ENCODE results near the gene CTSO.
"Not testable (repeated sequence)": the region's sequence is repeated elsewhere in the genome, so short reads cannot be mapped to it uniquely, and the experiment has no call there.

CTSO gene

GRCh38 chr4:155904331-155904730 lies 49.3 kb downstream of the CTSO start:
- no peaks in the 10 kb centered on the region for H3K9me3 Mint-ChIP-seq
- H3K4me1 Mint-ChIP-seq (ENCODE audit: low read depth): peaks cover 4% of the 10 kb centered on the region
- H3K36me3 Mint-ChIP-seq (ENCODE audit: low read depth): no peaks in the 10 kb centered on the region
- peaks cover 24% of the 10 kb centered on the region for H3K27me3 Mint-ChIP-seq
- H3K4me3 Mint-ChIP-seq: no peak overlapping the region
- no peak overlapping the region for H3K27ac Mint-ChIP-seq

DNA sequence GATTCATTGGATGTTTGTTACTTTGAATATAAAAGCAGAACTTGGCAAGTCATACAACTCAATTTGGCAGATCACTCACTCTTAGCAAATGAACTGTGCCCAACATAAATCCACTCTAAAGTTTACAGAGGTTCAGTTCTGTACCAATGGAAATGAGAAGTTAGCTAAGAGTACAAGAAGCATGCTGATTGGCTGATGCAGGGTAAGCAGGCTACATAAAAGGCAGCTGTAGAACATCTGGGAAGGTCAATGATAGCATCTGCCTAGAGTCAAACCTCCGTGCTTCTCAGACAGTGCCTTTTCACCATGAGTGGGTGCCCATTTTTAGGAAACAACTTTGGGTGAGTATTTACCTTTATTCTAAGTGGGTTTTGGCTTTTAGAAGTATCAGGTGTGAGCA lies 50.2 kb downstream of the CTSO start, which contains the start of gene TDO2:
TSS of gene TDO2 (plus strand) at position 244 of the 400 bp plus-strand sequence. CDS start at position 307, 63 bp downstream.
- H3K36me3 Mint-ChIP-seq (ENCODE audit: low read depth): no peaks in the 10 kb centered on the region
- H3K27ac Mint-ChIP-seq: no peak within 1 kb of the TSS
- peaks cover 3% of the 10 kb centered on the region for H3K4me1 Mint-ChIP-seq (ENCODE audit: low read depth)
- peaks cover under 1% of the 10 kb centered on the region for H3K9me3 Mint-ChIP-seq
- no peak within 1 kb of the TSS for H3K4me3 Mint-ChIP-seq
- peaks cover 19% of the 10 kb centered on the region for H3K27me3 Mint-ChIP-seq

- Mint-ChIP-seq H3K36me3 (ENCODE audit: low read depth) (no peaks in the 10 kb centered on the region), H3K27ac (no peak overlapping the region), H3K4me1 (ENCODE audit: low read depth) (no peaks in the 10 kb centered on the region), H3K27me3 (peaks cover 16% of the 10 kb centered on the region), H3K9me3 (peaks cover 9% of the 10 kb centered on the region), H3K4me3 (no peak overlapping the region)
Measured at GRCh38 chr4:155901013-155901412, 52.7 kb downstream of the CTSO start.

DNA sequence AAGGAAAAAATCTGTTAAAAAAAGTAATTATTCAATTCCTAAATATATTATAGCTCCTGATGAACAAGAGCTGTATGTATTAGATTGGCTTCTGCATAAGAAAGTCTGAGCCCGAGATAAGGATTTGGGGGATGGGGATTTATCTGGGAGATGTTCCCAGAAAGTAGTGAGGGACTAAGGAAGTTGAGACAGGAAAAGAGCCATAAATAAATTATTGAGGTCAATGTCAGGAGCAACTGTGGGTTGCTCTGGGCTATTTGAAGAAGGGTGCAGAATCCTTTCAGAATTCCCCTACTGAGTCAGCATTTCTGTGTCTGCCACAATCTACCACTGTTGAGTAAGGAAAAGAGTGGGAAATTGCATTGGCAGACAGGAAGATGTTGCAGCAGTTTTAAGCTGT lies 53.3 kb downstream of the CTSO start:
- Mint-ChIP-seq H3K4me3 (no peak overlapping the region), H3K4me1 (ENCODE audit: low read depth) (no peaks in the 10 kb centered on the region), H3K9me3 (peaks cover 9% of the 10 kb centered on the region), H3K36me3 (ENCODE audit: low read depth) (no peaks in the 10 kb centered on the region), H3K27ac (no peak overlapping the region), H3K27me3 (peaks cover 16% of the 10 kb centered on the region)

DNA sequence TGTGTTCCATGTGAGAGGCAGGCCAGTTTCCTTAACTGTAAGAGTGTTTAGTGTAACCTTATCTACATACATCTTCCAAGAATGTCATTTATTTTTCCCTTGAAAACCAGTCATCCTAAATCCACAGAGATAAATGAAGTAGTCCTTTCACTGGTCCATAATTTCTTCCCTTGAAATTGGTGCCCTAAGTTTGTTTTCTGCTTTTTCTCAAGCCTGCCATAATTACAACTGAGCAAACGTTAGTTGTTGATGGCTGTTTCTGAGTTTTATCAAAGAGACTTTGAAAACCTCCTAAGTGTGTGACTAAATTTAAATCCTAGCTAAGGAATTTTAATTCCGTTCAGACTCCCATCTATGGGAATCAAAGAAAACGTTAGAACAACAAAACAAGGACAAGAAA lies 53.8 kb downstream of the CTSO start:
- peaks cover 16% of the 10 kb centered on the region for H3K27me3 Mint-ChIP-seq
- no peak overlapping the region for H3K4me3 Mint-ChIP-seq
- no peaks in the 10 kb centered on the region for H3K4me1 Mint-ChIP-seq (ENCODE audit: low read depth)
- H3K27ac Mint-ChIP-seq: no peak overlapping the region
- peaks cover 9% of the 10 kb centered on the region for H3K9me3 Mint-ChIP-seq
- no peaks in the 10 kb centered on the region for H3K36me3 Mint-ChIP-seq (ENCODE audit: low read depth)

DNA sequence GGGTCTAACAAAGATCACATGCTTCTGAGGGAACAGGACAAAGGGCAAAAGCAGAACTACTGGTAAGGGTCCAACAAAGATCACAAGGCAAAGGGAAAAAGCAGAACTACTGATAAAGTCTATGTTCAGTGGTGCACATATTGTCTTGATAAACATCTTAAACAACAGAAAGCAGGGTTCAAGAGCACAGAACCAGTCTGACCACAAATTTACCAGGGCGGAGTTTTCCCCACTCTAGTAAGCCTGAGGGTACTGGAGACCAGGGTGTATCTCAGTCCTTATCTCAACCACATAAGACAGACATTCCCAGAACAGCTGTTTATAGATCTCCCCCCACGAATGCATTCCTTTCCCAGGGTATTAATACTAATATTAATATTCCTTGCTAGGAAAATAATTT lies 55.3 kb downstream of the CTSO start:
- H3K27me3 Mint-ChIP-seq; H3K9me3 Mint-ChIP-seq; H3K36me3 Mint-ChIP-seq (ENCODE audit: low read depth); H3K27ac Mint-ChIP-seq; H3K4me1 Mint-ChIP-seq (ENCODE audit: low read depth); H3K4me3 Mint-ChIP-seq: not testable (repeated sequence)

DNA sequence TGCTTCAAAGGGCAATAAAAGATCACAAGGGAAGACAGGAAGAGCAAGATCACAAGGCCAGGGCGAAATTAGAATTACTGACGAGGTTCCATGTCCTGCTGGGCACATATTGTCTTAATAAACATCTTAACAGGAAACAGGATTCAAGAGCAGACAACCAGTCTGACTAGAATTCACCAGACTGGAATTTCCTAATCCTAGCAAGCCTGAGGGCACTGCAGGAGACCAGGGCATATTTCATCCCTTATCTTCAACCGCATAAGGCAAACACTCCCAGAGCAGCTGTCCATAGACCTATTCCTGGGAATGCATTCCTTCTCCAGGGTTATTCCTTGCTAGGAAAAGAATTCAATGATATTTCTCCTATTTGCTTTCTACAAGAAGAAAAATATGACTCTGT lies 62.6 kb downstream of the CTSO start:
- Mint-ChIP-seq H3K9me3 (peaks cover 4% of the 10 kb centered on the region), H3K27me3 (peaks cover 25% of the 10 kb centered on the region), H3K4me3 (no peak overlapping the region), H3K36me3 (ENCODE audit: low read depth) (no peaks in the 10 kb centered on the region), H3K4me1 (ENCODE audit: low read depth) (no peaks in the 10 kb centered on the region), H3K27ac (no peak overlapping the region)

DNA sequence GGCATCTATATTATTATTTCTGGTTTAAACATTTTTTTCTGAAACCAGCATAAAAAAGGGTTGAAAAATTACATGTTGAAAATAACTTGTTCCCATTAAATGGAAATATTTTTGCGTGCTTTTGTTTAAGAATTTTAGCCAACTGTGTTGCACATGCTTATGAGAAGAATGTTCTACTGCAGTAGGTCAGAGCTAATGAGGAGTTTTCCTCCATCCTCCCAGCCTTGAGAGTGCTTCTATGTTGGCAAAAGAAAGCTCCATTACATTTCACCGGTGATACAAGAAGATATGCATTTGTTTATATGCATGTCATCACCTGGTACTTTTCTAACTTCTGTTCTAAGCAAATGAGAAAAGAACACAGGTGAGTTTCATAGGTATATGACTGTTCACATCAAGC lies 63.7 kb downstream of the CTSO start:
- H3K36me3 Mint-ChIP-seq (ENCODE audit: low read depth): no peaks in the 10 kb centered on the region
- H3K4me1 Mint-ChIP-seq (ENCODE audit: low read depth): no peaks in the 10 kb centered on the region
- H3K4me3 Mint-ChIP-seq: no peak overlapping the region
- H3K9me3 Mint-ChIP-seq: peaks cover 4% of the 10 kb centered on the region
- peaks cover 25% of the 10 kb centered on the region for H3K27me3 Mint-ChIP-seq
- H3K27ac Mint-ChIP-seq: no peak overlapping the region

GRCh38 chr4:155889031-155889793 lies 64.5 kb downstream of the CTSO start:
- Mint-ChIP-seq H3K9me3 (peaks cover 4% of the 10 kb centered on the region), H3K27ac (no peak overlapping the region), H3K4me1 (ENCODE audit: low read depth) (no peaks in the 10 kb centered on the region), H3K4me3 (no peak overlapping the region), H3K36me3 (ENCODE audit: low read depth) (no peaks in the 10 kb centered on the region), H3K27me3 (peaks cover 25% of the 10 kb centered on the region)

GRCh38 chr4:155887847-155888570 lies 65.7 kb downstream of the CTSO start:
- Mint-ChIP-seq H3K27me3 (peaks cover 25% of the 10 kb centered on the region), H3K27ac (no peak overlapping the region), H3K4me3 (no peak overlapping the region), H3K4me1 (ENCODE audit: low read depth) (no peaks in the 10 kb centered on the region), H3K9me3 (peaks cover 4% of the 10 kb centered on the region), H3K36me3 (ENCODE audit: low read depth) (no peaks in the 10 kb centered on the region)

DNA sequence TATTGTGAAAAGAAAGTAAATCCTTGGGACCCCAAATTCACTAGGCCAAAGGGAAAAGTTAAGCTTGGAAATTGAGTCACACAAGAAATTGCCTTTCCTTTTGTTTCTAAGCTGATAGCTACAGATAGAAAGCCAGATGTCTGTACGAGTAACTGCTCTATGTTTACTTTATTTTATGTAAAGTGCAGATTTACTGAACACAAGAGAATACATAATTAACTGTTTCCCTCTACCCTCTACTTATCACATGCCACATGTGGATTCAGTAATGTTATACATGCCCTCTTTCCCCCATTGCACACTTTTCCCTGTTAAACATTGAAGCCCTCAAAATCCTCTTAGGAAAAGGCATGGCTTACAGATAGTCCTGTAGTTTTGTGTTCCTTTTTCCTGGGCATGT lies 66.6 kb downstream of the CTSO start:
- Mint-ChIP-seq H3K27me3 (peaks cover 18% of the 10 kb centered on the region), H3K4me3 (no peak overlapping the region), H3K27ac (no peak overlapping the region), H3K36me3 (ENCODE audit: low read depth) (no peaks in the 10 kb centered on the region), H3K4me1 (ENCODE audit: low read depth) (no peaks in the 10 kb centered on the region), H3K9me3 (peaks cover 4% of the 10 kb centered on the region)

DNA sequence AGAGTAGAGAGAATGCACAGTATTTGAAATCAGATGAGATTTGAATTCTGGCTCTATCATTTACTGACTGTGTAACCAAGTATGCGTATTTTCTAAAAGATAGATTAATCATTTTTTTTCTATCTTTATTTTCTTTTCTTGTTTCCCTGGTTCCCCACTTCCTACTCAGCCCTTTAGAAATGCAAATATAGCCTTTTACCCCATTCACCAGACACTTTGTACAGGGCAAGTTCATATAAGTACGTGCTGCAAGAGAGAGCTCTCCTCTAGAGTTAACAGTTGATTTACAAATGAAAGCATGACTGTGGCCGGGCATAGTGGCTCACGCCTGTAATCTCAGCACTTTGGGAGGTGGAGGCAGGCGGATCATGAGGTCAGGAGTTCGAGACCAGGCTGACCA lies 68.0 kb downstream of the CTSO start:
- Mint-ChIP-seq H3K4me1 (ENCODE audit: low read depth) (no peaks in the 10 kb centered on the region), H3K4me3 (no peak overlapping the region), H3K9me3 (no peaks in the 10 kb centered on the region), H3K27me3 (peaks cover 6% of the 10 kb centered on the region), H3K27ac (no peak overlapping the region), H3K36me3 (ENCODE audit: low read depth) (no peaks in the 10 kb centered on the region)

GRCh38 chr4:155883895-155884294 lies 69.8 kb downstream of the CTSO start:
- Mint-ChIP-seq H3K27ac (no peak overlapping the region), H3K9me3 (no peaks in the 10 kb centered on the region), H3K36me3 (ENCODE audit: low read depth) (no peaks in the 10 kb centered on the region), H3K27me3 (no peaks in the 10 kb centered on the region), H3K4me1 (ENCODE audit: low read depth) (no peaks in the 10 kb centered on the region), H3K4me3 (no peak overlapping the region)

DNA sequence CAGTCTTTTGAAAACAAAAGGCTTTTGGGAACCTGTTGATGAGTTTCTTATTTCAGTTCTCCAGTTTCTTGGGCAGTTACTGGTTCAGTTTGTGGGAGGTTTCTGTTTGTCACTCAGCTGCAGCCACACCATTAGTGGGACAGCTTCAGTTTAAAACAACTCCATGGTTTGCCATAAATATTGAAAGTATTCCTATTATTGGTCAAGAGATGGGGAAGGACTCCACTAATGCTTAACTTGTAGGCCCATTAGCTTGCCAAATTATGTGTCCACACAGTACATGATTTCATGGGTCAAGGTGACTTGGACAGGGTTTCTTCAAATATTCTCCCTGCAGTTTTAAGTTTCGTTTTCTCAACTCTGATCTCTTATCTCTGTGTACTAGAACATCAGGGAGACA lies 72.1 kb downstream of the CTSO start:
- no peaks in the 10 kb centered on the region for H3K4me1 Mint-ChIP-seq (ENCODE audit: low read depth)
- no peak overlapping the region for H3K4me3 Mint-ChIP-seq
- H3K27ac Mint-ChIP-seq: no peak overlapping the region
- no peaks in the 10 kb centered on the region for H3K36me3 Mint-ChIP-seq (ENCODE audit: low read depth)
- H3K9me3 Mint-ChIP-seq: no peaks in the 10 kb centered on the region
- H3K27me3 Mint-ChIP-seq: no peaks in the 10 kb centered on the region

DNA sequence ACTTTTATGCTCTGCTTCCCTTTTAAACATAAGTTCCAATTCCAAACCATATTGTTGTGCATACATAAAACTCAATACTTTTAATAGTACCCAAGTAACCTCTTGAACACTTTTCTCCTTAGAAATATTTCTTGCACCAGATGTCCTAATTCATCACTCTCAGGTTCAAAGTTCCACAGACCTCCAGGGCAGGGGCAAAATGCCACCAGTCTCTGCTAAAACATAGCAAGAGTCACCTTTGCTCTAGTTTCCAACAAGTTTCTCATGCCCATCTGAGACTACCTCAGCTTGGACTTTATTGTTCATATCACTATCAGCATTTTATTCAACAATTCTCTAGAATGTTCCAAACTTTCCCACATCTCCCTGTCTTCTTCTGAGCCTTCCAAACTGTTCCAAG lies 73.9 kb downstream of the CTSO start:
- no peaks in the 10 kb centered on the region for H3K4me1 Mint-ChIP-seq (ENCODE audit: low read depth)
- H3K4me3 Mint-ChIP-seq: no peak overlapping the region
- no peaks in the 10 kb centered on the region for H3K9me3 Mint-ChIP-seq
- H3K27ac Mint-ChIP-seq: no peak overlapping the region
- no peaks in the 10 kb centered on the region for H3K27me3 Mint-ChIP-seq
- no peaks in the 10 kb centered on the region for H3K36me3 Mint-ChIP-seq (ENCODE audit: low read depth)

GRCh38 chr4:155878611-155879010 lies 75.1 kb downstream of the CTSO start:
- H3K27me3 Mint-ChIP-seq: no peaks in the 10 kb centered on the region
- no peak overlapping the region for H3K4me3 Mint-ChIP-seq
- H3K36me3 Mint-ChIP-seq (ENCODE audit: low read depth): no peaks in the 10 kb centered on the region
- no peaks in the 10 kb centered on the region for H3K4me1 Mint-ChIP-seq (ENCODE audit: low read depth)
- H3K27ac Mint-ChIP-seq: no peak overlapping the region
- no peaks in the 10 kb centered on the region for H3K9me3 Mint-ChIP-seq

All from stimulated activated naive CD8-positive, alpha-beta T cell treated with anti-CD3 and anti-CD28 coated beads, Interleukin-15, Interleukin-2, amounts not matched to agents 100 ng/mL and 50 ng/mL, for 24 hours (primary cell).